ENCODE results near the gene IPO5. TPM values are rescaled to one million over a fixed set of nuclear protein-coding genes. Genes with fewer than 3 reads are reported as not detected.

IPO5 gene
- total RNA-seq, 1 experiment from 2014 or later: 301 TPM

GRCh38 chr13:97975848-97976609, 22.6 kb downstream of the IPO5 start (continued):
- TF ChIP-seq IRF1 (CRISPR knock-in tag; IDR thresholded peaks at IDR 0.05): no peak
- no peak for TF ChIP-seq GTF2I (CRISPR knock-in tag; conservative IDR thresholded peaks at IDR 0.05)
- TF ChIP-seq JUN (CRISPR knock-in tag; IDR thresholded peaks at IDR 0.05): no peak
- peak; percentile 75; the same call in 1 of the 2 replicates for TF ChIP-seq E2F4 (CRISPR knock-in tag; IDR thresholded peaks at IDR 0.05; ENCODE audit: borderline replicate concordance, low read depth)
- peak; percentile 64 for TF ChIP-seq SP1 (CRISPR knock-in tag; conservative IDR thresholded peaks at IDR 0.05)
- no peak for TF ChIP-seq FOXJ3 (CRISPR knock-in tag; IDR thresholded peaks at IDR 0.05; ENCODE audit: borderline replicate concordance)
- TF ChIP-seq NFATC4 (CRISPR knock-in tag; IDR thresholded peaks at IDR 0.05): no peak
- TF ChIP-seq CTCF (IDR thresholded peaks at IDR 0.05): no peak
- TF ChIP-seq ZNF512 (CRISPR knock-in tag; IDR thresholded peaks at IDR 0.05; ENCODE audit: borderline replicate concordance): no peak
- no peak for TF ChIP-seq E2F1 (CRISPR knock-in tag; IDR thresholded peaks at IDR 0.05)
- TF ChIP-seq ATF2 (CRISPR knock-in tag; IDR thresholded peaks at IDR 0.05; ENCODE audit: borderline replicate concordance, low read depth): no peak
- no peak; the same call in 1 of the 2 replicates for TF ChIP-seq GABPB1 (CRISPR knock-in tag; IDR thresholded peaks at IDR 0.05)
- no peak for TF ChIP-seq CREB1 (CRISPR knock-in tag; IDR thresholded peaks at IDR 0.05)
- TF ChIP-seq ATF3 (CRISPR knock-in tag; conservative IDR thresholded peaks at IDR 0.05): no peak
- no peak for TF ChIP-seq AR (CRISPR knock-in tag; IDR thresholded peaks at IDR 0.05)
- no peak; the same call in 1 of the 2 replicates for TF ChIP-seq FOXK1 (CRISPR knock-in tag; IDR thresholded peaks at IDR 0.05)
- TF ChIP-seq CREM (CRISPR knock-in tag; IDR thresholded peaks at IDR 0.05): no peak
- no peak for TF ChIP-seq SMAD4 (CRISPR knock-in tag; IDR thresholded peaks at IDR 0.05)
- no peak for TF ChIP-seq CBFB (CRISPR knock-in tag; IDR thresholded peaks at IDR 0.05; ENCODE audit: low read depth)
- no peak for TF ChIP-seq ZNF121 (CRISPR knock-in tag; IDR thresholded peaks at IDR 0.05)
- TF ChIP-seq GRHL2 (CRISPR knock-in tag; IDR thresholded peaks at IDR 0.05; ENCODE audit: insufficient replicate concordance, severe bottlenecking): no peak
- peak; percentile 76; the same call in 1 of the 2 replicates for TF ChIP-seq ZNF138 (CRISPR knock-in tag; conservative IDR thresholded peaks at IDR 0.05)
- 0 out of 2 replicates have a peak, but pooled peaks have one; percentile 2 for TF ChIP-seq FOXP1 (CRISPR knock-in tag; IDR thresholded peaks at IDR 0.05; ENCODE audit: borderline replicate concordance)
- TF ChIP-seq TEAD1 (CRISPR knock-in tag; IDR thresholded peaks at IDR 0.05): 0 out of 2 replicates have a peak, but pooled peaks have one; percentile 7
- no peak for TF ChIP-seq ETV6 (CRISPR knock-in tag; IDR thresholded peaks at IDR 0.05)
- 0 out of 2 replicates have a peak, but pooled peaks have one; percentile 44 for TF ChIP-seq ZBTB43 (CRISPR knock-in tag; IDR thresholded peaks at IDR 0.05)

All from WTC11 (cell line).